Activated CD8-positive, alpha-beta T cell treated with anti-CD3 and anti-CD28 coated beads, Interleukin-2, amount 10 ng/mL, durations not matched to agents 7 days and 5 days (primary cell): ENCODE results near the gene DHDH. TPM values are rescaled to one million over a fixed set of nuclear protein-coding genes. Genes with fewer than 3 reads are reported as not detected.

Experiments
- ATAC-seq: fragments of 150-1000 bp; cut with Tn5 transposase; one replicate; pipeline ENCODE4 v1.10.0; 2021; ENCODE audit warnings: moderate library complexity
- CTCF ChIA-PET: fragments of 350-600 bp; sonication (Branson Sonifier 250); formaldehyde crosslinking; loops from one replicate; lab custom pipeline; 2021; ENCODE audit warnings: antibody characterized with exemption; lab: Charles Lee
- POLR2A ChIA-PET: fragments of 350-600 bp; sonication (Branson Sonifier 250); formaldehyde crosslinking; loops from one replicate; lab custom pipeline; 2021; ENCODE audit warnings: antibody characterized with exemption; lab: Charles Lee
- DNase-seq: peaks from one replicate; pipeline ENCODE4 v3.0.0-alpha.2; 2020
- H3K27ac Mint-ChIP-seq: one replicate; pipeline ENCODE4 v1.8.0; 2021; ENCODE audit warnings: mild to moderate bottlenecking, mixed read lengths
- H3K27me3 Mint-ChIP-seq: one replicate; pipeline ENCODE4 v1.8.0; 2021; ENCODE audit warnings: low read depth, mixed read lengths
- H3K36me3 Mint-ChIP-seq: one replicate; pipeline ENCODE4 v1.8.0; 2021; ENCODE audit warnings: low read depth, mixed read lengths
- H3K4me1 Mint-ChIP-seq: one replicate; pipeline ENCODE4 v1.8.0; 2021; ENCODE audit warnings: low read depth, mixed read lengths
- H3K4me3 Mint-ChIP-seq: one replicate; pipeline ENCODE4 v1.8.0; 2021; ENCODE audit warnings: mild to moderate bottlenecking, mixed read lengths
- H3K9me3 Mint-ChIP-seq: one replicate; pipeline ENCODE4 v1.8.0; 2022; ENCODE audit warnings: mixed read lengths; ENCODE audit not compliant: insufficient read depth
- total RNA-seq, 2 experiments: library from RNA; stranded (reverse); gene quantifications; one replicate each; pipeline ENCODE4 v1.2.3, GENCODE V29; 2021

Gene DHDH
- total RNA-seq, 2 experiments from 2014 or later = 1.6 to 1.9 TPM

GRCh38 chr19:48968179-48968661, 34.7 kb downstream of the DHDH start:
- CTCF ChIA-PET = interaction anchor here (0.7 to 3.8 kb wide), 3 partner anchors 25 to 172 kb away, joined by 3 to 23 read pairs (median 3); partner anchors contain the start of genes GYS1, PPP1R15A and RUVBL2

DNA sequence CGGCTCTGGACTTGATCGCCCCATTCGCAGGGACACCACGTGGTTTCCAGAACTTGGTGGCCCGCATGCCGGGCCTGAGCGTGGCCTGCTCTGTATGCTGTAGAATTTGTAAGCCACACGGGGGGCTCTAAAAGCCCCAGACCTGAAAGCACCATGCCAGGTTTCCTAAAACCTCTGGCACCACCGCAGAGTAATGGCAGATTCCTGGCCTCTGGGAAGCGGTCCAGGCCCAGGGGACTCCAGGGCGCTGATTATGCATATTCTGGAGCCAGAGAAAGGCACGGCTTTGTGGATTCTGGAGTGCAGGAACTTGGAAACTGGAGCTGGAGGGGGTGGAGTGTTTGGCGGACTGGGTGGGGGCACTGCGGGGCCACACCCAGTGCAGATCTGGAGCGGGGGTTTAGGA, 35.3 kb downstream of the DHDH start:
- DNase-seq (no peak), ATAC-seq (no peak)
- H3K27me3 Mint-ChIP-seq = no peaks in the 10 kb centered on the region
- H3K9me3 Mint-ChIP-seq = no peaks in the 10 kb centered on the region
- POLR2A ChIA-PET = interaction anchor here (0.7 to 1.1 kb wide), 2 partner anchors 68 to 170 kb away, joined by 3 read pairs; partner anchors contain the start of gene NUCB1
- CTCF ChIA-PET = interaction anchor here (1.2 kb wide), 1 partner anchor 173 kb away, joined by 3 read pairs; no protein-coding TSS in a partner anchor
- no peak overlapping the region for H3K27ac Mint-ChIP-seq
- H3K4me3 Mint-ChIP-seq = no peak overlapping the region
- peaks cover 48% of the 10 kb centered on the region for H3K4me1 Mint-ChIP-seq
- H3K36me3 Mint-ChIP-seq = peaks cover 50% of the 10 kb centered on the region

More at GRCh38 chr19:48968179-48968661, 34.7 kb downstream of the DHDH start:
- Mint-ChIP-seq H3K4me1 (peaks cover 54% of the 10 kb centered on the region), H3K27me3 (no peaks in the 10 kb centered on the region), H3K4me3 (no peak overlapping the region), H3K27ac (peak overlapping the region; percentile 23), H3K36me3 (peaks cover 50% of the 10 kb centered on the region), H3K9me3 (no peaks in the 10 kb centered on the region)
- no peak for DNase-seq
- POLR2A ChIA-PET = interaction anchor here (1.4 to 5.4 kb wide), 2 partner anchors 67 to 94 kb away, joined by 3 to 54 read pairs; partner anchors contain the start of gene PPP1R15A
- no peak for ATAC-seq

DNA sequence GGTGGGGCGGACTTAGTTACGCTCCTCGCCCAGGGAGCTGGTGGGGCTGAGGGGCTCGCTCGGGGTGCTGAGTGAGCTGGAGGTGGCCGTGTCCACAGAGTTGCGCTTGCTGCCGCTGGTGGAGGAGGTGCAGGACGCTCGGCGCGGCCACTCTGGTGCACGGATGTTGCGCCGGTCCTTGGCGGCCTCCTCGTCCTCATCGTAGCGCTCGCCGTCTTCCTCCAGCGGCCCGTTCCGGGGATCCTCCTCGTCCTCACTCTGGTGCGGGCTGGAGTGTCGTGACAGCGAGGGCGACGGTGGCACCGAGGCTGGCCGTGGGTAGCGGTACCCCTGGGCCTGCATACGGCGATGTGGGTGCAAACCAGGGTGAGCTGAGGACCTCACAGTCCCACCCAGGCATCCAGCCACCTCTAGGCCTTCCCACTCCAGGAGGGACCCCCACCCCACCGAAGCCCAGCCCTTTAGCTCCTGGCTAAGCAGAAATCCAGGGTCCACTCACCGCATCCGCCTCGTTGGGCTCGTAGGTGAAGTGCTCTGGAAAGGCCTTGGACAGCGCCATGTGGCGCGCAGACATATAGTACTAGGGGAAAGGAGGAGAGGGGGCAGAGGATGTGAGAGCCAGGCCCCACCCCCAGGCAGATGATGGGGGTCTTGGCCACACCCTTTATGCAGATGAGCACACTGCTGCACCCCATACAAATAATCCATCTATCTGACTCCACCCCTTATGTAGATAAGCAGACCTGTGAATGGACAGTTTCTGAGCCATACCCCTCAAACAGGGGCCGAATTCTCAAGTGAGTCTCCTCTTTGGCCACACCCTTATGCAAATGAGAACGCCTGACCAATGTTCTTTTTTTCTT, 36.0 kb downstream of the DHDH start:
- Mint-ChIP-seq H3K27ac (no peak overlapping the region), H3K27me3 (no peaks in the 10 kb centered on the region), H3K9me3 (no peaks in the 10 kb centered on the region), H3K36me3 (peaks cover 52% of the 10 kb centered on the region), H3K4me3 (no peak overlapping the region), H3K4me1 (peaks cover 41% of the 10 kb centered on the region)
- ATAC-seq (no peak), DNase-seq (no peak)
- CTCF ChIA-PET = interaction anchor here (0.6 to 3.4 kb wide), 14 partner anchors 10 to 187 kb away, joined by 3 to 39 read pairs (median 15); partner anchors contain the start of genes BAX, DHDH, GYS1 and NUCB1
- POLR2A ChIA-PET = interaction anchor here (0.7 to 1.2 kb wide), 4 partner anchors 69 to 171 kb away, joined by 3 read pairs; partner anchors contain the start of gene NUCB1

DNA sequence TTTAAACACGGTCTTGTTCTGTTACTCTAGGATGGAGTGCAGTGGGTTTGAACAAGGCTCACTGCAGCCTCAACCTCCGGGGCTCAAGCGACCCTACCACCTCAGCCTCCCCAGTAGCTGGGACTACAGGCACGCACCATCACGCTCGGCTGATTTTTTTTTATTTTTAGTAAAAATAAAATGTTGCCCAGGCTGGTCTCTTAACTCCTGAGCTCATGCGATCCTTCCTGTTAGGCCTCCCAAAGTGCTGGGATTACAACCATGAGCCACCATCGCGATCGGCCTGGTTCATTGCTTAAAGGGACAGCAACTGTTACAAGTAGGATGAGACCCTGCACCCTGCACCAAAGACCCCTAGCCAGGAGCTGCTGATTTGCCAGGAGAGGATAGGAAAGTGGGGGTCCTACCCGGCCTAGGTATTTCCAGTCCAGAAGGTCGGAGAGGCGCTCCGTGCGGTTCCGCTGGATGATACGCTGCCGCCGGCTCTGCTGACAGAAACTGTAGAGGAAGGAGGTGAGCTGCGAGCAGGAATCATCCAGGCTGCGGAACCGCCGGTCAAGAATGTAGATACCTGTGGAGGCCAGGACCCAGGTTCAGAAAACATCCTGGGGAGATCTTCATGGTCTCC, 36.8 kb downstream of the DHDH start:
- ATAC-seq (no peak), DNase-seq (no peak)
- H3K4me1 Mint-ChIP-seq = peaks cover 36% of the 10 kb centered on the region
- H3K9me3 Mint-ChIP-seq = no peaks in the 10 kb centered on the region
- H3K27ac Mint-ChIP-seq = no peak overlapping the region
- ChIA-PET POLR2A (interaction anchor here (0.8 to 1.2 kb wide), 7 partner anchors 8 to 171 kb away, joined by 3 to 4 read pairs (median 3); partner anchors contain the start of gene GYS1), CTCF (interaction anchor here (0.6 to 3.4 kb wide), 42 partner anchors 8 to 325 kb away, joined by 3 to 39 read pairs (median 4); partner anchors contain the start of genes BAX, CA11, DHDH and GYS1)
- H3K27me3 Mint-ChIP-seq = no peaks in the 10 kb centered on the region
- H3K4me3 Mint-ChIP-seq = no peak overlapping the region
- peaks cover 52% of the 10 kb centered on the region for H3K36me3 Mint-ChIP-seq

- CTCF ChIA-PET = interaction anchor here (0.6 to 3.4 kb wide), 41 partner anchors 9 to 325 kb away, joined by 3 to 39 read pairs (median 4); partner anchors contain the start of genes BAX, CA11, DHDH and GYS1
- Mint-ChIP-seq H3K27me3 (no peaks in the 10 kb centered on the region), H3K4me3 (no peak overlapping the region), H3K27ac (no peak overlapping the region), H3K4me1 (peaks cover 31% of the 10 kb centered on the region), H3K9me3 (no peaks in the 10 kb centered on the region), H3K36me3 (peaks cover 46% of the 10 kb centered on the region)
- peak; percentile 68 for ATAC-seq
- POLR2A ChIA-PET = interaction anchor here (0.8 to 1.2 kb wide), 6 partner anchors 9 to 134 kb away, joined by 3 to 4 read pairs (median 3); partner anchors contain the start of gene GYS1
- peak; percentile 89 for DNase-seq
Measured at GRCh38 chr19:48970923-48971395, 37.5 kb downstream of the DHDH start.

DNA sequence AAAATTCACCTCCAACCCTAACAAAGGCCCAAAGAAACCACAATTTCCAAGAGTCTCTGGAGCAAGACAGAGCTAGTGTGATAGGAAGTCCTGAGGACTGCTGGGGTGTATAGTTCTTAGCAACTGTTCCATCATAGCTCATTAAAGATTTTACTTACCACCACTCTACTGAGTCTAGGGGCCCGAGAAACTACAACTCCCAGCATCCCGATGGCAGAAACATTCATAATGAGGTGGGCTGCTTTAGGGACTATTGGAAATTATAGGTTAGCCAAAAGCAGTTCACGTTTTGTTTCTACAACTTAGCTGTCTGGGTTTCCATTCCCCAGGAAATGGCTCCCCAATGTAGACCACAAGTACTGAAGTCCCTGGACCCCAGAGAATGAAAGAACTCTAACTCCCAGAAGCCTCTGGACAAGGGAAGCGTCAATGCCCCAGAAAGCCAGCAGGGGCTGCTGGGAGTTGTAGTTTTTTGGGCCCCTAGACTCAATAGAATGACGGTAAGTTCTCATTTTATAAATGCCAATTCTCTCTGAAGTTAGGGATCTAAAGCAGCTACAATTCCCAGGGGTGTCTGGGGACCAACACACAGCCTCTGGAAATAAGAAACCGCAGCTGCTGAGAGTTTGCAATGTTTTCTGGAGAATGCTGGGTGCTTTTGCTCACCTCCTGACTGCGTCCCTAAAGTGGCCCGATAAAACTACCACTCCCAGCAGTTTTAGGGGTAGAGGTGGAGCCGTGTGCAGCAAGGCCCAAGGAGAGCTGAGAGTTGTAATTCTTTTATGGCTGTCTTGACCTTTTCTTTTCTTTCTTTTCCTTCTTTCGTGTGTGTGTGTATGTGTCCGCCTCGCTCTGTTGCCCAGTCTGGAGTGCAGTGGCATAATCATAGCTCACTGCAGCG, 42.7 kb downstream of the DHDH start:
- Mint-ChIP-seq H3K27me3 (no peaks in the 10 kb centered on the region), H3K4me1 (peaks cover 15% of the 10 kb centered on the region), H3K36me3 (peaks cover 34% of the 10 kb centered on the region), H3K27ac (no peak overlapping the region), H3K9me3 (no peaks in the 10 kb centered on the region), H3K4me3 (no peak overlapping the region)
- ChIA-PET POLR2A (interaction anchor here (0.6 to 1.6 kb wide), 5 partner anchors 11 to 177 kb away, joined by 3 to 6 read pairs (median 4); partner anchors contain the start of genes FTL, GYS1, PPP1R15A and RUVBL2), CTCF (interaction anchor here (1.0 to 8.4 kb wide), 7 partner anchors 17 to 199 kb away, joined by 3 to 96 read pairs (median 4); partner anchors contain the start of genes GYS1, NUCB1 and RUVBL2)
- ATAC-seq = peak; percentile 54
- DNase-seq = peak; percentile 64

- POLR2A ChIA-PET = interaction anchor here (0.6 to 1.6 kb wide), 6 partner anchors 11 to 178 kb away, joined by 3 to 6 read pairs (median 4); partner anchors contain the start of genes FTL, GYS1, PPP1R15A and RUVBL2
- no peaks in the 10 kb centered on the region for H3K9me3 Mint-ChIP-seq
- CTCF ChIA-PET = interaction anchor here (1.2 to 8.4 kb wide), 4 partner anchors 16 to 200 kb away, joined by 3 to 96 read pairs (median 4); partner anchors contain the start of genes GYS1, NUCB1 and RUVBL2
- H3K27ac Mint-ChIP-seq = no peak overlapping the region
- DNase-seq (no peak), ATAC-seq (no peak)
- peaks cover 41% of the 10 kb centered on the region for H3K36me3 Mint-ChIP-seq
- H3K27me3 Mint-ChIP-seq = no peaks in the 10 kb centered on the region
- H3K4me1 Mint-ChIP-seq = peaks cover 15% of the 10 kb centered on the region
- H3K4me3 Mint-ChIP-seq = no peak overlapping the region
Measured at GRCh38 chr19:48977061-48977460, 43.6 kb downstream of the DHDH start.

GRCh38 chr19:48982280-48982679, 48.8 kb downstream of the DHDH start:
- H3K4me1 Mint-ChIP-seq = peaks cover 8% of the 10 kb centered on the region
- no peaks in the 10 kb centered on the region for H3K27me3 Mint-ChIP-seq
- no peaks in the 10 kb centered on the region for H3K9me3 Mint-ChIP-seq
- DNase-seq (no peak), ATAC-seq (no peak)
- POLR2A ChIA-PET = interaction anchor here (1.5 kb wide), 1 partner anchor 11 kb away, joined by 8 read pairs; the partner anchor contains the start of genes GYS1 and RUVBL2
- no peak overlapping the region for H3K27ac Mint-ChIP-seq
- CTCF ChIA-PET = interaction anchor here (1.6 to 3.5 kb wide), 2 partner anchors 11 to 15 kb away, joined by 5 to 51 read pairs; partner anchors contain the start of genes GYS1 and RUVBL2
- no peak overlapping the region for H3K4me3 Mint-ChIP-seq
- H3K36me3 Mint-ChIP-seq = peaks cover 41% of the 10 kb centered on the region

GRCh38 chr19:48985711-48986110, 52.2 kb downstream of the DHDH start:
- Mint-ChIP-seq H3K27ac (no peak overlapping the region), H3K4me1 (peaks cover 10% of the 10 kb centered on the region), H3K27me3 (no peaks in the 10 kb centered on the region), H3K9me3 (no peaks in the 10 kb centered on the region), H3K4me3 (no peak overlapping the region), H3K36me3 (peaks cover 42% of the 10 kb centered on the region)
- ATAC-seq = no peak
- CTCF ChIA-PET = no interaction called here
- no peak for DNase-seq
- POLR2A ChIA-PET = no interaction called here

- ATAC-seq (no peak), DNase-seq (no peak)
- peaks cover 46% of the 10 kb centered on the region for H3K36me3 Mint-ChIP-seq
- no peaks in the 10 kb centered on the region for H3K27me3 Mint-ChIP-seq
- POLR2A ChIA-PET = interaction anchor here (0.5 kb wide), 1 partner anchor 22 kb away, joined by 4 read pairs; no protein-coding TSS in a partner anchor
- CTCF ChIA-PET = interaction anchor here (0.9 to 1.9 kb wide), 3 partner anchors 13 to 111 kb away, joined by 3 to 13 read pairs (median 11); no protein-coding TSS in a partner anchor
- peaks cover 15% of the 10 kb centered on the region for H3K4me1 Mint-ChIP-seq
- H3K9me3 Mint-ChIP-seq = no peaks in the 10 kb centered on the region
- no peak overlapping the region for H3K4me3 Mint-ChIP-seq
- no peak overlapping the region for H3K27ac Mint-ChIP-seq
Measured at GRCh38 chr19:48986211-48986610, 52.7 kb downstream of the DHDH start.
